Activated T-cell treated with anti-CD3 and anti-CD28 coated beads for 1 hour (primary cell): ENCODE results near the gene P2RX7.

Source experiments
- DNase-seq: peaks from one replicate; pipeline ENCODE4 v3.0.0-alpha.2; 2020; ENCODE audit warnings: low read depth

Gene P2RX7

GRCh38 chr12:121132601-121133481 is at the start of gene P2RX7:
P2RX7 (plus strand) TSS chr12:121132876; CDS start chr12:121132971, 95 bp downstream.
- peak; percentile 20 for DNase-seq

DNA sequence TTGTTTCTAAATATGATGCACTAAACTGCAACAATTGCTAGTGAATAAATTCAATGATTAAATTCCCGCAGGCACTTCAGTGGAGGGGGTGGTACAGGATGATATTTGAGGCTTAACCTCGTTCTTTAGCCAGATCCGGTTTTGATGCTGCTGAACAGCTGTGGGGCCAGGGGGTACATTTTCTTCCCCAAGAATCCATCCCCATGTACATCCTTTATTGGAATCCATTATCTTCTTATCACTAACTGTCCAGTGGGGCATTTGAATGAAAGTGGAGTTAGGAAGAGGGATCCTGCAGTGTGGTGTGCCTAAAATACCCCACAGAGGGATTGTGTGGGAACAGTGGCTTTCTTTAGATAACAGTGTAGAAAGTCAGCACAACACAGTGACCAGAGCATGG is 48.4 kb upstream of the P2RX7 start:
- DNase-seq, result no peak

- DNase-seq, result no peak
Measured at GRCh38 chr12:121085069-121085468, 47.6 kb upstream of the P2RX7 start.

DNA sequence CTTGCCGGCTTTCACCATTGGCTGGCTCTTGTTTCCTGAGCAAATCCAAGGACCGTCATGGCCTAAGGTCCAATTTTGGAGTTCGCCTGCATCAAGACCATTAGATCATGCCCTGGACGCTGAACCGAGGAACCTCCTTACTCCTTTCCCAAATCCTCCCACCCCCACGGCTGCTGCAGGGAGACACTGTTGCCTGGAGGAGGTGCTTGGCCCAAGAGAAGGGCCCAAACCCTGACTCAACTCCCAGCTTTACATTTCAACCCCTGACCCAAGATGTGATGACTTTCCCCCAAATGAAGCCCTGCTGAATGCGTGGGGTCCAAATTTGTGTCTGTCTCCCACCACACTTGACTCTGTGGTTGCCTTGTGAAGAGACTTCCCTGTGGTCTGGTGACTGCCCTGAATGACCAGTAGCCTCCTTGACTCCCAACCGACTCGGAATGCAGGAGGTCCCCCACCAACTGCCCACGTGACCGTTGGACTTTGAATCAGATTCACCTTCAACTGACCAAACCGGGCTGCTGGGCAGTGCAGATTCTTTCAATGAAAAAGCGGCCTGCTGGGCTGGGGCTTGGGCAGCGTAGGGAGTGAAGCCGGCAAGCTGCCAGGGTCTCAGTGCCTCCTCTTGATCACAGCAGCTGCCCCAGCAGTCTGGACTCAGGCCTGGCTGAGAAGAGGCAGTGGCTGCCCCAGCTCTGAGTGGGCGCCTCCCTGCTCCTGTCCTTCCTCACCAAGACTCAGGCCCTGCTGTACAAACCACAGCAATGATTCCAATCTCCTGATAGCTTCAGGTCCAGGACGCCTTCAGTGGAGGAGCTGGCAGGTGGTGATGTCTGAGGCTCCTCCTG is 46.9 kb upstream of the P2RX7 start:
- DNase-seq, result no peak

- no peak for DNase-seq
Measured at GRCh38 chr12:121086781-121087295, 45.8 kb upstream of the P2RX7 start.

- DNase-seq, result no peak
Measured at GRCh38 chr12:121087467-121088194, 45.0 kb upstream of the P2RX7 start.

GRCh38 chr12:121088195-121088585 is 44.5 kb upstream of the P2RX7 start:
- no peak for DNase-seq

DNA sequence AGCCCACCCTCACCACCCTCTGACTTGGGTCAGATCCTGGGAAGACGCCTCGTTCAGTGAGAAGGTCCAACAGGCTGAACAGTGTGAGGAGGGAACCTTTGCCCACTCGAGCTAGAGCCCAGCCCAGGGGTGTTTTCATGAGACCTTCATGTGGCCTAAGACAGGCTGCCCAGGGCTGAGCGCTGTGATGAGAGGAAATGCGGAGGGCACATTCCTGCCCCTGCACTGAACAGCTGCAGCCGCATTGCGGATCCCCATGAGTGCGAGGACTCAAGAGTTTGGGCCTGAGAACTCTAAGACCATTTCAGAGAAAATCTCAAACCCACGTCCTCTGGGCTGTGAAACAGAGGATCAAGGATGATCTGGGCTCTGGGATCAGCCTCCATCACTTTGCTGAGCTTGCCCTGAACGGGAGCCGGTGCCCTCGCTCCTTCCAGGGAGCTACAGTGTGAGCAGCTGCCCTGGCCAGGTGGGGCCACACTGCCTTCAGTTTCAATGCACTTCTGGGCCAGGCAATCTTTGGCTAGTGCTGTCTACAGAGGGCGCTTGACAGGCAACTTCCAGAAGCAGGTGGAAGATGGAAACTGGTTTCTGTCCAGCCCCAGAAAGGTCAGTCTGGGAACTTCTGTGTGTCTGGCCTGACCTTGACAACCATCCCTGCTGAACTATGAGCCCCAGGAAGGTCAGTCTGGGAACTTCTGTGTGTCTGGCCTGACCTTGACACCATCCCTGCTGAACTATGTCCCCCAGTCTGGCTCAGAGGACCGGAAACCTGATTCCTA is 43.5 kb upstream of the P2RX7 start:
- DNase-seq, result no peak

DNA sequence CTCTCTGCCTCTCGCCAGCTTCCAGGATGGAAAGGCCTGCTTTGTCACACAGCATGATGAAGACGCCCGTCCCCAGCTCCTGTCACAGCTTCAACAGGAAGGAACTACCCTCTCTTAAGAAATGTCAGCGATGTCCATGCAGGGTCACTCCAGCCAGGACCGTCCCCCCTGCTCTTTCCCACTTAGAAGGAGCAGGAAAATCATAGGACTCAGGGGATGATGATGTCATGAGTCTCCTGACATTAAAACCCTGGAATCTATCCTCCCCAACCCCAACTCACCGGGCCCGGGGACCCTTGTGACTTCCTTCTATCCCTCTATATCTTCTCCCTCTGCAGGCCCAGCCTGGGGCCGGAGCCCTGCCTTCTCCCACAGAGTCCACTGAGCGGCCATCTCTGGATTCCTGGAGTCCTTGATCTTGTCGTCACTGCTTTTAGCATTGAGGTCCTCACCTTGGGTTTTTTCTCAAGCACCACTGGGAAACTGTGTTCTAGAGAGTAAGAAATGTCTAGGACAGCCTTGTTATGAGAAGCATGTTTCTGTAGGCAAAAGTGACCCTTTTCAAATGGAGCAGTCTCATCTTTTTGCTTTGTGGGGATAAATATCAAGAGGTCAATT is 42.8 kb upstream of the P2RX7 start:
- no peak for DNase-seq

GRCh38 chr12:121090586-121091514 is 41.8 kb upstream of the P2RX7 start:
- no peak for DNase-seq

GRCh38 chr12:121092034-121092433 is 40.6 kb upstream of the P2RX7 start:
- no peak for DNase-seq

GRCh38 chr12:121093487-121093891 is 39.2 kb upstream of the P2RX7 start:
- no peak for DNase-seq

GRCh38 chr12:121095544-121096198 is 37.0 kb upstream of the P2RX7 start:
- peak; percentile 75 for DNase-seq

DNA sequence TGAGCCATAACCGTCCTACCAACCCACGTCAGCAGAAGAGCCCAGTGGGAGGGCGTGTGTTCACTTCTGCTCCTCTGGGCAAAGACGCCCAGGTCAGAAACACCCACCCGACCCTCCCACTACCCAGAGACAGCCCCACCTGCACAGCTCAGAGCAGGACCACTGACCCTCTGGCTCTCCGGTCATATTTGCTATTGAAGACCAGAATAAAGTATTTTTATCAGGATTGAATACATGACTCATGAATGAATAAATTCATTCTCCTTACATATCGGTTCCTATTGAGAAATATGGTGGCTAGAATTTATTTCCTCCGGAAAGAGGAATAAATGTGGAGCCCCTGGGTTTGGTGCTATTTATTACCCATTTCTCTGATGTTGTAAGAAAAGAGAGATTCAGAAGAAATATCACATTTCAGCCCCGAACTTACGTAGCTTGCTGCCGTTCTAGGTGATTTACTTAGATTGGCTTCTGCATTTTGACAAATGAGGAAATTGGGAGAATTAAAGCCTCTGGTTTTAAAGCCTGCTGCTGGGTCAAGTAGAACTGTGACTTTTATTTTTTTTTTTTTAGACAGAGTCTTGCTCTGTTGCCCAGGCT is 36.4 kb upstream of the P2RX7 start:
- DNase-seq, result no peak

DNA sequence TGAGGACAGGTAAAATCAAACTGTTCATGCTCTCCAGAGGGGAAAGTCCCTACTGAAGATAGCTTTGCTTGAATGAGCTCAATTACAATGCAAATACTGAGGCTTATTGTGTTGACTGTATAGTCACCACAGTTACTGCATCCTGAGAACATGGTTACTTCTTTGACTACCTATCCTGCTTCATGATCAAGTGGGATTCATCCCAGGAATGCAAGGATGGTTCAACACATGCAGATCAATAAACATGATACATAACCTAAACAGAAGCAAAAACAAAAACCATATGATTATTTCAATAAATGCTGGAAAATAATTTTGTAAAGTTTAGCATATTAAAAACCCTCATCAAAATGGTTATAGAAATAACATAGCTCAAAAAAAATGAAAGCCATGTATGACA is 32.9 kb upstream of the P2RX7 start:
- no peak for DNase-seq

DNA sequence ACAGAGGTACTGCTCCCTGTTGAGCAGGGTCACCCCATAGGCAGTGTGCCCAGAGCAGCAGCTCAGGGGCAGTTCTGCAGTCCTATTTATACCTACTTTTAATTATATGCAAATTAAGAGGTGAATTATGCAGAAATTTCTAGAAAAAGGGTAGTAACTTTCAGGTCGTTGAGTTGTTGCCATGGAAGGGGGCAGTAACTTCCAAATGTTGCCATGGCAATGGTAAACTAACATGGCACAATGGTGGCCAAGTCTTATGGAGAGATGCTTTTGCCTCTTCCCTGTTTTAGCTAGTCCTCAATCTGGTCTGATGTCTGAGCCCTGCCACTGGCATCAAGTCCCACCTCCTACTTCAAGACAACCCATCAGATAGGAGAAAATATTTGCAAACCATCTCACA is 30.4 kb upstream of the P2RX7 start:
- no peak for DNase-seq

DNA sequence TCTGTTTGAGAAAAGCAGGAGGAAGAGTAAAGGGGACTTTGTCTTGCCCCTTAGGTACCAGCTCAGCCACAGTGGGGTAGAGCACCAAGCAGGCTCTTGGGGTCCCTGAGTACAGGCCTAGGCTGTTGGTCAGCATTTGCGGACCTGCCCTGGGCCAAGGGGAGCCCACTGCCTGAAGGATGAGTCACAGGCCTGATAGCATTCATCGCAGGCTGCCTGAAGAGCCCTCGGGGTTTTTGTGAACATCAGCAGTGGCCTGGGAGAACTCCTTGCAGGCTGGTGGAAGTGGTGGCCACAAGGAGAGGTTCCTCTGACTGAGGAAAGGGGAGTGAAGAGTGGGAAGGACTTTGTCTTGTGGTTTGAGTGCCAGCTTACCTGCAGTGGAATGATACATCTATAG is 25.0 kb upstream of the P2RX7 start:
- no peak for DNase-seq

DNA sequence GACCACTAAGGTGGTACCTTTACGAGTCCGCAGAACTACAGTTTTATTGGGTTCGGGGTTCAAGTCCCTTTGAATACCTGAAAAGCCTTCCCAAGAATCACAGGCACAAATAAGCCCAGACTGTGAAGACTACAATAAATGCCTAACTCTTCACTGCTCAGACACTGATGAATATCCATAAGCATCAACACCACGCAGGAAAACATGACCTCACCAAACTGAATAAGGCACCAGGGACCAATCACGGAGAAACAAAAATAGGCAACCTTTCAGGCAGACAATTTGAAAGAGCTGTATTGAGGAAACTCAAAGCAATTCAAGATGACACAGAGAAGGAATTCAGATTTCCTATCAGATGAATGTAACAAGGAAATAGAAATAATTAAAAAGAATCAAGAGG is 24.2 kb upstream of the P2RX7 start:
- DNase-seq, result no peak
